Measurements from ENCODE around the gene LCN2.

DNA sequence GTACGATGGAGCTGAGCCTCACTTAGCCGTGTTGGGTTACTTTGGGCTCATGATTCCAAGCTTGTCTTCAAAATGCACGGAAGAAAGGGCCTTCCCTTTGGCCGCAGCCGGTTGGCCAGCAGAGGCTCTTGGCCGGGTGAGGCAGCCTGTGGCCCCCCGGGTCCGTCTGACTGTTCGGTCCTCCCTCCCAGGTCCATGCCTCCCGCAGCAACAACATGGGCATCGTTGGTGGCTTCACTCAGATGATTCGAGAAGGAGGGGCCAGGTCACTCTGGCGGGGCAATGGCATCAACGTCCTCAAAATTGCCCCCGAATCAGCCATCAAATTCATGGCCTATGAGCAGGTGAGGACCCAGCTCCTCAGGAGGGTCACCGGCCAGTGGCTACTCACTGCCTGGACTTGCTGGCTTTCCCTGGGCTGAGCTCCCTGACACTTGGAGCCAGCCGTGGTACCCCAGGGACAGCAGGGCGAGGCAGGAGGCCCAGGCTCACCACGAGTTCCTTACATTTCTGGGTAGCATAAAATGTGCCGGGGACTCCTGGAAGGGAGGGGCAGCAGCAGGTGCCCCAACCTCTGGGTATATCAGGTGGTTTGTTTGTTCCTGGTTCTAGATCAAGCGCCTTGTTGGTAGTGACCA lies 43.6 kb upstream of the LCN2 start:
- TF ChIP-seq YY1 (IDR thresholded peaks at IDR 0.05; ENCODE audit: low read depth, low read length) (no peak), JUNB (IDR thresholded peaks at IDR 0.05) (no peak), TAF1 (IDR thresholded peaks at IDR 0.05; ENCODE audit: borderline replicate concordance, low read depth, low read length) (no peak), CBX3 (IDR thresholded peaks at IDR 0.05; ENCODE audit: borderline replicate concordance, low read depth) (no peak), SIN3A (IDR thresholded peaks at IDR 0.05; ENCODE audit: low read depth, low read length) (no peak), POLR2AphosphoS5 (IDR thresholded peaks at IDR 0.05; ENCODE audit: low read length) (no peak), EP300 (IDR thresholded peaks at IDR 0.05; ENCODE audit: borderline replicate concordance in 1 of 2, control insufficient read depth in 1 of 2, low read depth in 2 of 2, low read length in 2 of 2) (no peak)
- TF ChIP-seq, protein P1, sequence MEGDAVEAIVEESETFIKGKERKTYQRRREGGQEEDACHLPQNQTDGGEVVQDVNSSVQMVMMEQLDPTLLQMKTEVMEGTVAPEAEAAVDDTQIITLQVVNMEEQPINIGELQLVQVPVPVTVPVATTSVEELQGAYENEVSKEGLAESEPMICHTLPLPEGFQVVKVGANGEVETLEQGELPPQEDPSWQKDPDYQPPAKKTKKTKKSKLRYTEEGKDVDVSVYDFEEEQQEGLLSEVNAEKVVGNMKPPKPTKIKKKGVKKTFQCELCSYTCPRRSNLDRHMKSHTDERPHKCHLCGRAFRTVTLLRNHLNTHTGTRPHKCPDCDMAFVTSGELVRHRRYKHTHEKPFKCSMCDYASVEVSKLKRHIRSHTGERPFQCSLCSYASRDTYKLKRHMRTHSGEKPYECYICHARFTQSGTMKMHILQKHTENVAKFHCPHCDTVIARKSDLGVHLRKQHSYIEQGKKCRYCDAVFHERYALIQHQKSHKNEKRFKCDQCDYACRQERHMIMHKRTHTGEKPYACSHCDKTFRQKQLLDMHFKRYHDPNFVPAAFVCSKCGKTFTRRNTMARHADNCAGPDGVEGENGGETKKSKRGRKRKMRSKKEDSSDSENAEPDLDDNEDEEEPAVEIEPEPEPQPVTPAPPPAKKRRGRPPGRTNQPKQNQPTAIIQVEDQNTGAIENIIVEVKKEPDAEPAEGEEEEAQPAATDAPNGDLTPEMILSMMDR (IDR thresholded peaks at IDR 0.05 in 2 of 3, conservative IDR thresholded peaks at IDR 0.05 in 1 of 3; ENCODE audit: control insufficient read depth in 2 of 3, extremely low read depth in 1 of 3, insufficient read depth in 1 of 3, low read depth in 3 of 3, low read length in 3 of 3), result no peak

All from GM12878 (cell line).